SJCRH30 (cell line): ENCODE measurements around the gene CD4. TPM values are rescaled to one million over a fixed set of nuclear protein-coding genes. Genes with fewer than 3 reads are reported as not detected.

Experiments
- DNase-seq, 2 experiments: peaks; one replicate each; pipeline ENCODE4 v3.0.0-alpha.2; 2015 to 2020
- H3K27ac ChIP-seq: fragments of 250-450 bp; sonication (Bioruptor Pico); 2 replicates; pipeline ENCODE4 v1.5.1; 2020; ENCODE audit warnings: mild to moderate bottlenecking, moderate library complexity
- H3K27me3 ChIP-seq: fragments of 250-450 bp; sonication (Bioruptor Pico); 2 replicates; pipeline ENCODE4 v1.5.1; 2020; ENCODE audit warnings: mild to moderate bottlenecking, moderate library complexity
- H3K36me3 ChIP-seq: fragments of 250-450 bp; sonication (Bioruptor Pico); 2 replicates; pipeline ENCODE4 v1.5.1; 2020; ENCODE audit warnings: mild to moderate bottlenecking, moderate library complexity
- H3K4me1 ChIP-seq: fragments of 250-450 bp; sonication (Bioruptor Pico); 2 replicates; pipeline ENCODE4 v1.5.1; 2020; ENCODE audit warnings: mild to moderate bottlenecking, moderate library complexity
- H3K4me3 ChIP-seq: fragments of 250-450 bp; sonication (Bioruptor Pico); 2 replicates; pipeline ENCODE4 v1.5.1; 2020; ENCODE audit warnings: mild to moderate bottlenecking, moderate library complexity
- H3K9me3 ChIP-seq: fragments of 250-450 bp; sonication (Bioruptor Pico); replicated peaks from 2 replicates; pipeline ENCODE4 v1.5.1; 2020; ENCODE audit warnings: mild to moderate bottlenecking, moderate library complexity
- total RNA-seq: library from RNA; depleted of rRNA; stranded (reverse); fragments of >200 nt; shearing (Covaris generic); gene quantifications from 2 replicates; pipeline ENCODE4 v1.2.3, GENCODE V29; 2014

CD4 gene
- total RNA-seq, 1 experiment from 2014 or later = not detected

DNA sequence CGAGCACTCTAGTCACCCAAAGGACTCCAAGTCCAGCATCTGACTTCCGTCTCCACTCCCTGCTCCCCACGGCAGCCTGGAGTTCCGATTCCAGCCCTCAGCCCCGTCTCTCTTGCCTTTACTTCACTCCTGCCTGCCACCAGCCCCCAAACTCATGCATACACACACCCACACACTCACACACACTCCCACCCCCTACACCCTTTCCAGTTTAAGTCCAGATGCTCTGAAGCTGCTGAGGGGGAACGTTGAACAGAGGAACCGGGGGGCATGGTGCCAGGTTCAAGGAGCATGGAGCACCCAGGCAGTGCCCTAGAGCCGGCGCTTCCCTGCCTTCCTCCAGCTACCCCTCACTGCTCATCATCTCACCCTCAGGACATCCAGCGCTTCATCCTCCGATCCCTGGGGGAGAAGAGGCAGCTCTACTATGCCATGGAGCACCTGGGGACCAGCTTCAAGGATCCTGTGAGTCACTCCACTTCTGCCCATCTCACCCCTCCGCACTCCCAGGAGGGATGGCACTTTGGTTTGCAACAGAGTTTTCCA is 42.2 kb downstream of the CD4 start:
- H3K36me3 ChIP-seq = peaks cover 36% of the 10 kb centered on the region
- DNase-seq = no peak
- no peaks in the 10 kb centered on the region for H3K27me3 ChIP-seq
- H3K27ac ChIP-seq = no peak overlapping the region
- peaks cover 5% of the 10 kb centered on the region for H3K4me1 ChIP-seq
- no peaks in the 10 kb centered on the region for H3K9me3 ChIP-seq
- H3K4me3 ChIP-seq = no peak overlapping the region

DNA sequence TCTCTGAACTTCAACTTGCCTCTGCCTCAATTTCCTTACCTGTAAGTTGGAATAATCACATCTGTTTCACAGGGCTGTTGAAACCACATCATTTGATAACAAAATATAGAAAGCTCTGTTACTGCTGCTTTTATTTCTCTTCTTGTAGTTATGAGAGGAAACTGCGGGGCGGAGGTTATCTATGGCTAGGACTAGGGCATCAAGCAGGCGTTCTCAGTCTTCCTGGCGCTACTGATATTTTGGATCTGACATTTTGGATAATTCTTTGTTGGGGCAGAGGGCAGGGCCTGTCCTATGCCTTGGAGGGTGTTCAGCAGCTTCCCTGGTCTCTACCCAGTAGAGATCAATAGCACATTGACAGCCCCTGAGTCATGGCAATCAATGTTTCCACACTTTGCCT is 42.8 kb downstream of the CD4 start:
- no peak for DNase-seq
- Histone ChIP-seq H3K9me3 (no peaks in the 10 kb centered on the region), H3K27ac (no peak overlapping the region), H3K4me3 (no peak overlapping the region), H3K36me3 (peaks cover 36% of the 10 kb centered on the region), H3K4me1 (peaks cover 2% of the 10 kb centered on the region), H3K27me3 (no peaks in the 10 kb centered on the region)

DNA sequence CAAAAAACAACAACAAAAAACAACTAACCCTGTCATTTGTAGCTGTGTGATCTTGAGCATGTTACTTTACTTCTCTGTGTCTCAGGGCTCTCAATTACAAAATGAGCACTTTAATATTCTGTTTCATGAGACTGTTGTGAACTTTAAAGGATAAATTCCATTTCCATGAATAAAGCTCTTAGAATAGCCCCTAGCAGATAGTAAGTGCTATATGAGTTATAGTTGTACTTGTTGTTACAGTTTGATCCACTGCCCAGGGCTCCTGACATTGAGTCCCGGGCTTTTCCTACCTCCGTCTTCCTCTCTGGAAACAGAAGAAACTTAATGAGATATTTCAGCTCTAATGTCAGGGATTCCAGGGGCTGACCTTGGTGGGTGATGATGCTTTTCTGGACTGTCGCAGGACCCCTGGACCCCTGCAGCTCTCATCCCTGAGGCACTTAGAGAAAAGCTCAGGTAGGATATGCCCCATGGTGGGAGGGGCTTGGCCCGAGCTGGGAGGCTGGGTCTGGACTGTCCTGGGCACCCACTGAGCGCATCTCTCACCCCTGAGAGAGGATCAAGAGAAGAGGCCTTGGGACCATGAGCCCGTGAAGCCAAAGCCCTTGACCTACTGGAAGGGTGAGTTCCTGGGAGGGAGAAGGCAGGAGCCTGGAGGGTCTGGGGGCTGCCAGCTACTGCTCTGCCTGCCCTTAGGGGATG is 44.0 kb downstream of the CD4 start:
- H3K36me3 ChIP-seq = peaks cover 42% of the 10 kb centered on the region
- DNase-seq = no peak
- H3K9me3 ChIP-seq = no peaks in the 10 kb centered on the region
- H3K4me1 ChIP-seq = no peaks in the 10 kb centered on the region
- no peak overlapping the region for H3K4me3 ChIP-seq
- H3K27ac ChIP-seq = no peak overlapping the region
- no peaks in the 10 kb centered on the region for H3K27me3 ChIP-seq

DNA sequence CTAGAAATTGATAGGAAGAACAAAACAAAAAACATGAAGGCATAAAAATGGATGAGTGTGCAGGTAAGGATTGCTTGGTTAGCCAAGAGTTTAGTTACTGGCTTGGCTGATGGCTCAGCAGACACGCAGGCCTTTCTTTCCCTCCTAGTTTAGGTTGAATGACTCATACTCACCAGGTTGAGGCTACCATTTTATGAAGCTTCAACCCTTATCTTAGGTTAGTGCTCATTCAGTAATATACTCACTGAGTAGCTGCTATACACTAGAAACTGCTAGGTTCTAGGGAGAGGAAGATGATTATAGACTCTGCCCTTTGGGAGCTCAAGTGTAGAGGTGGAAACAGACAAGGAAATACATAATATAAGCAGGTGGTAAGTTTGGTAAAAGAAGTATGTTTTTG is 44.9 kb downstream of the CD4 start:
- H3K9me3 ChIP-seq = no peaks in the 10 kb centered on the region
- H3K27ac ChIP-seq = no peak overlapping the region
- no peak overlapping the region for H3K4me3 ChIP-seq
- H3K27me3 ChIP-seq = no peaks in the 10 kb centered on the region
- peaks cover 44% of the 10 kb centered on the region for H3K36me3 ChIP-seq
- DNase-seq = no peak
- peaks cover 3% of the 10 kb centered on the region; the same call in 1 of the 2 replicates for H3K4me1 ChIP-seq

DNA sequence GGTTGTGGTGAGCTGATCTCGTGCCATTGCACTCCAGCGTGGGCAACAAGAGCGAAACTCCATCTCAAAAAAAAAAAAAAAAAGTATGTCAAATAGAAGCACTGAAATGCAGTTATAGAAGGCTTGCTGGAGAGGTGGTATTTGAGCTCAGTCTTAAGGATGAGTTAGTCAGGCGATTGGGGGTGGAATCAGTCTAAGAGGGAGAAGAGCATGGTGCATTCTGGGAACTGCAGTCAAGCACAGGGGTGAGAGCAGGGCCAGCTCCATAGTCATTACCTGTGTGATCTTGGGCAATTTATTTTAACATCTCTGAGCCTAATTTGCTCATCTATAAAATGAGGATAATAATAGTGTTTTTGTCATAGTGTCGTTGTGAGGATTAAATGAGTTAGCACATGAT is 45.5 kb downstream of the CD4 start:
- H3K4me3 ChIP-seq = no peak overlapping the region
- no peak for DNase-seq
- H3K27ac ChIP-seq = no peak overlapping the region
- H3K36me3 ChIP-seq = peaks cover 44% of the 10 kb centered on the region
- no peaks in the 10 kb centered on the region for H3K9me3 ChIP-seq
- no peaks in the 10 kb centered on the region for H3K27me3 ChIP-seq
- H3K4me1 ChIP-seq = peaks cover 8% of the 10 kb centered on the region

DNA sequence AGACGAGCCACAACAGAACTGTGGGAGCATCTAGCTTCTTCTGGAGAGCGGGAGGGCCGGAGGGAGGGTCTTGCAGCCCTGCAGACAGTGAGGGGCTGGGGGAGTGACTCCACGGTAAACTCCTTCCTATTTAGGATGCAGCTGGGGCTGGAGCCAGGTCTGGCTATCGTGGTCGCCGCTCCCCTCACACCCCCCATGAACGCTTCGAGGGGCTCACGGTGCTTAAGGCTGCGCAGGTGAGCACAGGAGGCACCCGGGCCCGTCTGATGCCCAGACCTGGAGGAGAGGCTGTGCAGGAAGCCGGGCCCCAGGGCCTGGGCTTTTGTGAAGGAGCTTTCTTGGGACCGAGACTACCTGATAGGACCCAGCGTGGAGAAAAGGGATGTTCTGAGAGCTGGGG is 47.5 kb downstream of the CD4 start:
- H3K4me3 ChIP-seq = no peak overlapping the region
- peaks cover 38% of the 10 kb centered on the region for H3K36me3 ChIP-seq
- no peaks in the 10 kb centered on the region for H3K9me3 ChIP-seq
- H3K27me3 ChIP-seq = no peaks in the 10 kb centered on the region
- H3K4me1 ChIP-seq = peaks cover 22% of the 10 kb centered on the region
- DNase-seq = no peak
- H3K27ac ChIP-seq = no peak overlapping the region

DNA sequence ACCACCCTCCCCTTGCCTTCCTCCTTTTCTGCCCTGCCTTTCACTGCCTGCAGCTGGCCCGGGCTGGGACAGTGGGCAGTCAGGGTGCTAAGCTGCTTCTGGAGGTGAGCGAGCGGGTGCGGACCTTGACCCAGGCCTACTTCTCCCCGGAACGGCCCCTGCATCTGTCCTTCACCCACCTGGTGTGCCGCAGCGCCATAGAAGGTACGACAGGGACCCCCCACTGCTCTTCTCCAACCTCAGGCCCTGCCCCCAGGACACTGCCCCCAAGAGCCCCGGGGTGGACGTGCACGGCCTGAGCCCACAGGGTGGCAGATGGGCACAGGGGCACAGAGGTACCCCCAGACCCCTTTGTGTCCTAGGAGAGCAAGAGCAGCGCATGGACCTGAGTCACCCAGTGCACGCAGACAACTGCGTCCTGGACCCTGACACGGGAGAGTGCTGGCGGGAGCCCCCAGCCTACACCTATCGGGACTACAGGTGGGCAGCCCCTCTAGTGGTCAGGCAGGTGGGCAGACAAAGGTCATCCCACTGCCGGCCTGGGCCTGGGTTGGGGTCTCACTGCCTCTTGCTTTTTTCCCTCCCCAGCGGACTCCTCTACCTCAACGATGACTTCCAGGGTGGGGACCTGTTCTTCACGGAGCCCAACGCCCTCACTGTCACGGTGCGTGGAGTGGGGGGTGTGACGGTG is 48.2 kb downstream of the CD4 start:
- no peak for DNase-seq
- no peaks in the 10 kb centered on the region for H3K27me3 ChIP-seq
- peaks cover 31% of the 10 kb centered on the region for H3K36me3 ChIP-seq

DNA sequence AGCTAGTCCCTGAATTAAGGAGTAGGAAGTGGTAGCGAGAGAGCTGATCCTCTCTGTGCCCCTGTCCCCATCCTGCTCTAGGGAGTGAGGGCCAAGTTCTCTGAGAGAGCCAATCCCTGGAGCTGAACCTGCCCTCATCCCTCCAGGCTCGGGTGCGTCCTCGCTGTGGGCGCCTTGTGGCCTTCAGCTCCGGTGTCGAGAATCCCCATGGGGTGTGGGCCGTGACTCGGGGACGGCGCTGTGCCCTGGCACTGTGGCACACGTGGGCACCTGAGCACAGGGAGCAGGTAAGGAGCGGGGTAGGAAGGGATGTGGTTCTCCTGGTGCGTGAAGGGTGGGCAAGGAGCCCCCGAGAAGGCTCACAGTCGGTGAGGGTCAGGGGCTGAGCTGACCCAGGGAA is 49.5 kb downstream of the CD4 start:
- H3K27ac ChIP-seq = no peak overlapping the region
- H3K4me1 ChIP-seq = peaks cover 22% of the 10 kb centered on the region
- H3K9me3 ChIP-seq = no peaks in the 10 kb centered on the region
- H3K36me3 ChIP-seq = peaks cover 20% of the 10 kb centered on the region
- DNase-seq = no peak
- H3K27me3 ChIP-seq = no peaks in the 10 kb centered on the region
- no peak overlapping the region for H3K4me3 ChIP-seq

More for the DNA sequence above, 48.2 kb downstream of the CD4 start:
- Histone ChIP-seq H3K4me1 (peaks cover 22% of the 10 kb centered on the region), H3K4me3 (no peak overlapping the region), H3K9me3 (no peaks in the 10 kb centered on the region), H3K27ac (no peak overlapping the region)

DNA sequence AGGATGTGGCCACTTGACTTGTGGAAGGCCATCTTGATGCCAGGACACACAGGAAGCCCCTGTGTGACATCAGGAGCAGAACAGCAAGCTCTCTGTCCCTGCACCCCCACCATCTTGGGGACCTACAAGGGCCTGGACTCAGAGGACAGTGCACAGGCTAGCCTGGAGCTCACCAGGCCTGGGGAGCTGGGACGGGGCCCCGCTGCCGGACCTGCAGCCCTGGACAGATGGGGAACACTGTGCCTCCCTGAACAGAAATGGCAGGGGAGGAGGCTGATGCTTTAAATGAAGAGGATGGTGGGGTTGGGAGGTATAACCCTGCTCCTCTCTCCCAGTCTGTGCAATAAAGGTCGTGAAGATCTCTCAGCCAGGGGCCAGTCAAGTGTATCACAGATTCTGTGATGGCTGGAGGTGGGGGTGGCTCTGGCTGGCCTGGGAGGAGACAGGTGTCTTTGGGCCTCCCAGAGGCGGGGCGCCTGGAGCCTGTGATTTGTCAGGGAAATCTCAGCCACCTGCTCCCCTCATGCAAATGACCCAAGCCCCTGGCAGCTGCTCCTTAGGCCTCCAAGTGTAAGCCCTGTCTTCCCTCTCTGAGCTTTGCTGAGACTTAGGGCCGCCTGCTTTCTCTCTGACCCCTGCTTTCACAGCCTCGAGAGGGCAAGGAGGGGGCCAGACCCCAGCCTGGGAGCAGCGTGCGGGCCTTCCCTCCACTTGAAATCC is 50.3 kb downstream of the CD4 start:
- H3K4me3 ChIP-seq = no peak overlapping the region
- peaks cover 20% of the 10 kb centered on the region for H3K36me3 ChIP-seq
- DNase-seq = peak; percentile 93 to 95
- peak overlapping the region; percentile 83 for H3K27ac ChIP-seq
- peaks cover 22% of the 10 kb centered on the region for H3K4me1 ChIP-seq
- H3K9me3 ChIP-seq = no peaks in the 10 kb centered on the region
- no peaks in the 10 kb centered on the region for H3K27me3 ChIP-seq

DNA sequence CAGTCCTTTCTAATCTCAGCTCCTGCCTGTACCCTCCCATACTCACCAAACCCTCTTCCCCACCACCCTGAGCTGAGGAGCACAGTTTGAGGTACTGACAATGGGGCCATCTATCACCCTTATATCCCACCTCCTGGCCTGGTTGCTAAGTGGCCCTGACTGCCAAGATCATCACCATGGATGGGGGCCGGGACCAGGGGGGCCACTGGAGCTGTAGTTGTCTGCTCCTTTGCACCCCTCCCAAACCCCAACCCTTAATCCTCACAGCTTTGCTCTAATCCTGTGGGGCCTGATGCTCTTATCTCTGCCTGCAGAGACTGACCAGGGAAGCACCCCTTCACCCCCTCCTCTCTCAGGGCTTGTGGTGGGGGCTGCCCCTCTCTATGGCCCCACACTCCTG is 51.0 kb downstream of the CD4 start:
- Histone ChIP-seq H3K9me3 (no peaks in the 10 kb centered on the region), H3K27me3 (no peaks in the 10 kb centered on the region), H3K36me3 (peaks cover 24% of the 10 kb centered on the region), H3K27ac (peak overlapping the region; percentile 83), H3K4me1 (peaks cover 22% of the 10 kb centered on the region), H3K4me3 (no peak overlapping the region)
- peak; percentile 48 to 78 for DNase-seq

DNA sequence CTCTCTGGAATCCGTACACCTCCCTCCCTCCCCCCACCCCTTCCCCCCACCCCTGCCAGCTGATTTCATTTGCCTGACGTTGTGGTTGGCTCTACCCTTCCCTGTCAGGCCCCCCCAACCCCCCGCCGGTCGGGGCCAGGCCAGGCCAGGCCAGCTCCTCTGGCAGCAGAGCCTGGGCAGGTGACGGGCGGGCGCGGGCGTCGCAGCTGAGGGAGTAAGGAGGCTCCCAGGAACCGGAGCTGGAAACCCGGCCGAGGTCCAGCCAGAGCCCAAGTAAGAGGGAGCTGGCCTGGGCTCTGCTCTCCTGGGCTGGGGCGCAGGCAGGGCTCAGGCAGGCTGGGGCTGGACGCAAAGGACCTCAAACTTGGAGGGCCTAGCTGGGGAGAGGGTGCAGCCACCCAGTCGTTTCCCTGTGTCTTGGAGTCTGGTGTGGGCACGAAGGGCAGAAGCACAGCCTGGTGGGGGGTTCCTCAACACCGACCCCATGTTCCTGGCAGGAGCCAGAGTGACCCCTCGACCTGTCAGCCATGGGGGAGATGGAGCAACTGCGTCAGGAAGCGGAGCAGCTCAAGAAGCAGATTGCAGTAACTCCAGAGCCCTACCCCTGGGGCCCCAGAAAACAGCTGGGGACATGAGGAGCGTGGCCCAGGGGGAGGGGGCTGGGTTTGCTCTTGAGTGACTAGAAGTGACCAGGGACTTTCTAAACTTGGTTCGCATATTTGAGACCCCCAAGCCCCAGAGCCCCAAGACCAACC is 51.6 kb downstream of the CD4 start, which contains the start of gene GNB3:
GNB3 (plus strand) TSS at position 165 of the 755 bp plus-strand sequence; CDS start at position 528, 363 bp downstream.
- Histone ChIP-seq H3K27me3 (no peaks in the 10 kb centered on the region), H3K4me3 (no peak within 1 kb of the TSS), H3K27ac (peak within 1 kb of the TSS; percentile 83), H3K4me1 (peaks cover 22% of the 10 kb centered on the region), H3K36me3 (peaks cover 21% of the 10 kb centered on the region), H3K9me3 (no peaks in the 10 kb centered on the region)
- DNase-seq = peak; percentile 30 to 47

DNA sequence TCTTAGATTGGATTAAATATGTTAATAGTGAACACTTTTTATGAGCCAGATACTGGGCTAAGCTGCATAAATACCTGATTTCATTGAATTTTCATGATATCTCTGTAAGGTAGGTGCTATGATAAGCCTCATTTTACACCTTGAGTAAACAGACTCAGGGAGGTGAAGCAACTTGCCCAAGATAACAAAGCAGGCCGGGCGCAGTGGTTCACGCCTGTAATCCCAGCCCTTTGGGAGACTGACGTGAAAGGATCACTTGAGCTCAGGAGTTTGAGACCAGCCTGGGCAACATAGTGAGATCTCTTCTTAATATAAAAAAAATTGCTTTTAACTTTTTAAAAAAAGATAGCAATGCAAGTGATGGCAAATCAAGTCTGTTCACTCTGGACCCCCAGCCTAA is 52.7 kb downstream of the CD4 start:
- Histone ChIP-seq H3K4me3 (no peak overlapping the region), H3K4me1 (peaks cover 22% of the 10 kb centered on the region), H3K9me3 (no peaks in the 10 kb centered on the region), H3K27ac (no peak overlapping the region), H3K27me3 (no peaks in the 10 kb centered on the region), H3K36me3 (peaks cover 28% of the 10 kb centered on the region)
- no peak for DNase-seq

DNA sequence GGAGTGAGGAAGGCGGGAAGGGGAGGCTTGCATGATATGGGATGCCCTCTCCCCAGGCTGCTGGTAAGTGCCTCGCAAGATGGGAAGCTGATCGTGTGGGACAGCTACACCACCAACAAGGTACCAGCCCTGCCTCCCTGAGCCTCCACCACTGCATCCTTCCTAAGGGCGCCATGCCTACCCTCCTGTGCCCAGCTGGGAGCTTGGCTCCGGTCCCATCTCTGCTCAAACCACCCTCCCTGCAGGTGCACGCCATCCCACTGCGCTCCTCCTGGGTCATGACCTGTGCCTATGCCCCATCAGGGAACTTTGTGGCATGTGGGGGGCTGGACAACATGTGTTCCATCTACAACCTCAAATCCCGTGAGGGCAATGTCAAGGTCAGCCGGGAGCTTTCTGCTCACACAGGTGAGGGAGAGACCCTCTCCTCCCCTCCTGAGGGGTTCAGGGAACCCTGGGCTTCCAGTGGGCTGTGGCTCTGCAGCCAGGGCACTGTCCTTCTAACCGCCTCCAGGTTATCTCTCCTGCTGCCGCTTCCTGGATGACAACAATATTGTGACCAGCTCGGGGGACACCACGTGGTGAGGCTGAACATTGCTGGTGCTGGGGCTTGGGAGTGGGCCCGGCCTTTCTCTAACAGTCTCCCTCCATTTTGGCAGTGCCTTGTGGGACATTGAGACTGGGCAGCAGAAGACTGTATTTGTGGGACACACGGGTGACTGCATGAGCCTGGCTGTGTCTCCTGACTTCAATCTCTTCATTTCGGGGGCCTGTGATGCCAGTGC is 54.0 kb downstream of the CD4 start:
- no peak overlapping the region for H3K4me3 ChIP-seq
- no peaks in the 10 kb centered on the region for H3K9me3 ChIP-seq
- no peak overlapping the region for H3K27ac ChIP-seq
- peaks cover 22% of the 10 kb centered on the region for H3K4me1 ChIP-seq
- peaks cover 32% of the 10 kb centered on the region for H3K36me3 ChIP-seq
- no peak for DNase-seq
- H3K27me3 ChIP-seq = no peaks in the 10 kb centered on the region

DNA sequence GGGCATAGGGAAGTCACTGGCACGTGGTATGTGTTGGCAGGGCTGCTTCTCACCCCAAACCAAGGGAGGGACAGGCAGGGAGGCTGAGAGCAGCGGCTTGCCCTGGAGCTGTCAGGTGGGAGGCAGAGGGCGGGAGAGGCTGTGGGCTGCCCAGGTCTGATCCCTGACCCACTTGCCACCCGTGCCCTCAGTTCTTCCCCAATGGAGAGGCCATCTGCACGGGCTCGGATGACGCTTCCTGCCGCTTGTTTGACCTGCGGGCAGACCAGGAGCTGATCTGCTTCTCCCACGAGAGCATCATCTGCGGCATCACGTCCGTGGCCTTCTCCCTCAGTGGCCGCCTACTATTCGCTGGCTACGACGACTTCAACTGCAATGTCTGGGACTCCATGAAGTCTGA is 56.1 kb downstream of the CD4 start:
- no peak overlapping the region for H3K4me3 ChIP-seq
- H3K4me1 ChIP-seq = peaks cover 9% of the 10 kb centered on the region
- H3K27me3 ChIP-seq = no peaks in the 10 kb centered on the region
- no peak for DNase-seq
- H3K9me3 ChIP-seq = no peaks in the 10 kb centered on the region
- no peak overlapping the region for H3K27ac ChIP-seq
- H3K36me3 ChIP-seq = peaks cover 41% of the 10 kb centered on the region
